Kidney (tissue), 14 donors: ENCODE results near the gene UNC5A. TPM values are rescaled to one million over a fixed set of nuclear protein-coding genes. Genes with fewer than 3 reads are reported as not detected.

Source experiments
- DNase-seq, 5 donors: peaks; one replicate each; pipeline ENCODE4 v3.0.0-alpha.2; 2013 to 2020
- FAIRE-seq: peaks from 2 replicates; lab custom pipeline; 2012; peaks lifted over from hg19 to GRCh38; lab: Jason Lieb, UNC
- H3K27ac ChIP-seq, 2 donors: one replicate each; pipeline ENCODE4 v1.7.0; 2013; ENCODE audit warnings: low read depth in 2 of 2, low read length in 2 of 2, inconsistent platforms in 1 of 2
- H3K27me3 ChIP-seq: one replicate; pipeline ENCODE4 v1.7.1; 2013; ENCODE audit warnings: low read length, inconsistent platforms; ENCODE audit not compliant: control insufficient read depth, insufficient read depth
- H3K36me3 ChIP-seq, 3 donors: one replicate each; pipeline versions ENCODE4 v1.7.0 to v1.7.1; 2013; ENCODE audit warnings: low read length in 3 of 3, control low read depth in 1 of 3, inconsistent platforms in 1 of 3; ENCODE audit not compliant: insufficient read depth in 3 of 3, control insufficient read depth in 2 of 3
- H3K4me1 ChIP-seq, 3 donors: one replicate each; pipeline versions ENCODE4 v1.7.0 to v1.7.1; 2013; ENCODE audit warnings: low read length in 3 of 3, inconsistent platforms in 1 of 3, low read depth in 1 of 3; ENCODE audit not compliant: control insufficient read depth in 2 of 3, insufficient read depth in 2 of 3
- H3K4me3 ChIP-seq, 3 donors: one replicate each; pipeline versions ENCODE4 v1.7.0 to v1.8.1; 2013; ENCODE audit warnings: low read length in 3 of 3, control low read depth in 1 of 3, inconsistent platforms in 1 of 3
- H3K9ac ChIP-seq, 3 donors: one replicate each; pipeline versions ENCODE4 v1.7.0 to v1.7.1; 2013; ENCODE audit warnings: low read length in 3 of 3, control low read depth in 1 of 3, inconsistent platforms in 1 of 3
- H3K9me3 ChIP-seq, 3 donors: one replicate each; pipeline versions ENCODE4 v1.7.0 to v1.7.1; 2013; ENCODE audit warnings: low read length in 3 of 3, control low read depth in 1 of 3, inconsistent platforms in 1 of 3; ENCODE audit not compliant: control insufficient read depth in 2 of 3, insufficient read depth in 1 of 3
- CTCF ChIP-seq: IDR thresholded peaks from 3 replicates; pipeline ENCODE4 v1.5.1; 2012; ENCODE audit warnings: mild to moderate bottlenecking, moderate library complexity, borderline replicate concordance; ENCODE audit not compliant: insufficient read depth; ENCODE audit errors: extremely low read depth
- intact Hi-C: fragments of 100-400 bp; cut with DNase I; formaldehyde crosslinking; loops from one replicate; pipeline ENCODE4 v1.11.1; 2022
- polyA plus RNA-seq: library from polyadenylated mRNA; stranded (reverse); fragments of 350-450 nt; fragmentation: Illumina TruSeq; extraction: RNeasy Lipid Tissue Mini Kit (QIAGEN cat#74804); gene quantifications from one replicate; pipeline ENCODE4 v1.2.3, GENCODE V29; 2014; ENCODE audit warnings: low read depth, low replicate concordance; ENCODE audit not compliant: insufficient read depth
- total RNA-seq: library from RNA; stranded (reverse); fragmentation: NEBNext Ultra II Directional; extraction: Animal tissue kit (Norgen Biotek cat#: 25700); gene quantifications from one replicate; pipeline ENCODE4 v1.2.1, GENCODE V29; 2021
- donor health status: control.
- donor health status: control.
- donor health status: control.
- donor health status: control.
- donor health status: control.
- donor health status: DM: yes; HTN: yes; CAD: no.
- donor health status: Normal renal cell carcinoma (clear cell type).

UNC5A gene
- total and polyA plus RNA-seq, 2 donors from 2014 or later = 1.5 TPM; not detected in 1

GRCh38 chr5:176859916-176860315 lies 49.6 kb downstream of the UNC5A start:
- Histone ChIP-seq H3K9me3 (no peaks in the 10 kb centered on the region), H3K36me3 (no peaks in the 10 kb centered on the region), H3K9ac (no peak overlapping the region), H3K27ac (no peak overlapping the region), H3K4me3 (no peak overlapping the region), H3K27me3 (no peaks in the 10 kb centered on the region), H3K4me1 (no peaks in the 10 kb centered on the region)
- intact Hi-C loops = no loop called here
- DNase-seq (no peak), FAIRE-seq (no peak)
- TF ChIP-seq CTCF = no peak

GRCh38 chr5:176860381-176860780 lies 50.0 kb downstream of the UNC5A start:
- no peak for TF ChIP-seq CTCF
- intact Hi-C loops = no loop called here
- peak in 1 of 5 donors; percentile 46 for DNase-seq
- FAIRE-seq = no peak
- Histone ChIP-seq H3K9ac (no peak overlapping the region), H3K4me1 (no peaks in the 10 kb centered on the region), H3K27ac (no peak overlapping the region), H3K27me3 (no peaks in the 10 kb centered on the region), H3K36me3 (no peaks in the 10 kb centered on the region), H3K9me3 (no peaks in the 10 kb centered on the region), H3K4me3 (no peak overlapping the region)

- H3K9me3 ChIP-seq = no peaks in the 10 kb centered on the region
- peak in 1 of 5 donors; percentile 70 for DNase-seq
- intact Hi-C loops = no loop called here
- H3K36me3 ChIP-seq = no peaks in the 10 kb centered on the region
- H3K27ac ChIP-seq = no peak overlapping the region
- H3K9ac ChIP-seq = no peak overlapping the region
- H3K4me1 ChIP-seq = no peaks in the 10 kb centered on the region
- FAIRE-seq = no peak
- no peak overlapping the region for H3K4me3 ChIP-seq
- H3K27me3 ChIP-seq = no peaks in the 10 kb centered on the region
- TF ChIP-seq CTCF = no peak
Measured at GRCh38 chr5:176861276-176861675, 50.9 kb downstream of the UNC5A start.
